Measurements from ENCODE around the gene PYROXD2. TPM values are rescaled to one million over a fixed set of nuclear protein-coding genes. Genes with fewer than 3 reads are reported as not detected.
"Not testable (repeated sequence)": the region's sequence is repeated elsewhere in the genome, so short reads cannot be mapped to it uniquely, and the experiment has no call there.

The PYROXD2 gene
- total RNA-seq, 1 donor from 2014 or later: 7.1 TPM

DNA sequence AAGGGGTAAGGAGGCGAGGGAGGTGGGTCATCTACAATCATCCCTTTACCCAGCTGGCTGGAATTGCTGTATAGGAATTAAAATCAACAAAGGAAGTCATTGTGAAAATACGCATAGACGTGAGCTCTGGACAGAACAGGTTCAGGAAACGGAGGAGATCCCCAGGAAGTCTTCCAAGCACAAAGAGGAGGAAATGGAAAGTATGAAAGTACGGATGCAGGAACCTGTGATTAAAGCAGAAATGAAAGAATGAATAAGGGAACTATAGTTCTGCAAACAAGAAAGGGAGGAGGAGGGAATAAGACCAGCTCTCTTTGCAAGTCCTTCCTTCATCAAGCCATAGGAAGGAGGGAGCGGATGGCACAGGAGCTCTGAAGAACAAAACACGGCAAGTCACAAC, 61.8 kb downstream of the PYROXD2 start:
- H3K27me3 ChIP-seq: no peaks in the 10 kb centered on the region

DNA sequence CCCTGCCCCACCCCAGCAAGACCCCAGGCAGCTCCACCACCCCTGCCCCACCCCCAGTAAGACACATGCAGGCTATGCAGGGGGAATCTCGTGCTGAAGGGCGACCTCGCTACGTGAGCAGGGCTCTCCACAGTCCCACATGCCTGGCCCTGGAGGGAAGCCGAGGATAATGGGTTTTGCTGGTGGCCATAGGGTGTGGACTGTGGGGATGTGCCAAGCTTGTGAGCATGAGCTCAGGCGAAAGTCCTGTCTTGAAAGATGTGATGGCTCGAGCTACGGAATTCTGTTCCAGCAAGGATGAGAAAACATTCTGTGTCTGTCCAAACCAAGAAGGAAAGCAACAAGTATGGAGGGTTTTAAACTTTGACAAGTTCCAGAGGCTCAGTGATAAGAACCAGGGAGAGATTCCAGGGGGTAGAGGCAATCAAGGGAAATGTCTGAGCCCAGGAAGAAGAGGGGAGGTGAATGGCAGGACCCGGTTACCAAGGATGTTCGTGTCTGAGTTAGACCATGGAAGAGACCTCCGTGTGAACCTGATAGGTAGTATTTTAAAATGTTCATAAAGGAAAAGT, 63.1 kb downstream of the PYROXD2 start:
- peaks cover 19% of the 10 kb centered on the region for H3K4me1 ChIP-seq
- H3K36me3 ChIP-seq: no peaks in the 10 kb centered on the region
- no peak for DNase-seq (ENCODE audit: extremely low spot score in 2 of 2)
- no peak overlapping the region for H3K27ac ChIP-seq
- H3K9me3 ChIP-seq: no peaks in the 10 kb centered on the region
- intact Hi-C loops (cut with DNase I): no loop called here
- TF ChIP-seq, protein P1, sequence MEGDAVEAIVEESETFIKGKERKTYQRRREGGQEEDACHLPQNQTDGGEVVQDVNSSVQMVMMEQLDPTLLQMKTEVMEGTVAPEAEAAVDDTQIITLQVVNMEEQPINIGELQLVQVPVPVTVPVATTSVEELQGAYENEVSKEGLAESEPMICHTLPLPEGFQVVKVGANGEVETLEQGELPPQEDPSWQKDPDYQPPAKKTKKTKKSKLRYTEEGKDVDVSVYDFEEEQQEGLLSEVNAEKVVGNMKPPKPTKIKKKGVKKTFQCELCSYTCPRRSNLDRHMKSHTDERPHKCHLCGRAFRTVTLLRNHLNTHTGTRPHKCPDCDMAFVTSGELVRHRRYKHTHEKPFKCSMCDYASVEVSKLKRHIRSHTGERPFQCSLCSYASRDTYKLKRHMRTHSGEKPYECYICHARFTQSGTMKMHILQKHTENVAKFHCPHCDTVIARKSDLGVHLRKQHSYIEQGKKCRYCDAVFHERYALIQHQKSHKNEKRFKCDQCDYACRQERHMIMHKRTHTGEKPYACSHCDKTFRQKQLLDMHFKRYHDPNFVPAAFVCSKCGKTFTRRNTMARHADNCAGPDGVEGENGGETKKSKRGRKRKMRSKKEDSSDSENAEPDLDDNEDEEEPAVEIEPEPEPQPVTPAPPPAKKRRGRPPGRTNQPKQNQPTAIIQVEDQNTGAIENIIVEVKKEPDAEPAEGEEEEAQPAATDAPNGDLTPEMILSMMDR (IDR thresholded peaks at IDR 0.05): no peak
- no peak for TF ChIP-seq POLR2A (IDR thresholded peaks at IDR 0.05)
- TF ChIP-seq POLR2AphosphoS5 (IDR thresholded peaks at IDR 0.05; ENCODE audit: insufficient read depth in 1 of 2, low read depth in 1 of 2): no peak
- H3K27me3 ChIP-seq: no peaks in the 10 kb centered on the region
- no peak overlapping the region for H3K4me3 ChIP-seq

More for the DNA sequence above, 61.8 kb downstream of the PYROXD2 start:
- DNase-seq (ENCODE audit: extremely low spot score in 2 of 2): no peak
- no peaks in the 10 kb centered on the region for H3K36me3 ChIP-seq
- intact Hi-C loops (cut with DNase I): no loop called here
- TF ChIP-seq POLR2A (IDR thresholded peaks at IDR 0.05): no peak
- H3K4me1 ChIP-seq: peaks cover 24% of the 10 kb centered on the region
- no peak overlapping the region for H3K4me3 ChIP-seq
- no peaks in the 10 kb centered on the region for H3K9me3 ChIP-seq
- H3K27ac ChIP-seq: no peak overlapping the region

DNA sequence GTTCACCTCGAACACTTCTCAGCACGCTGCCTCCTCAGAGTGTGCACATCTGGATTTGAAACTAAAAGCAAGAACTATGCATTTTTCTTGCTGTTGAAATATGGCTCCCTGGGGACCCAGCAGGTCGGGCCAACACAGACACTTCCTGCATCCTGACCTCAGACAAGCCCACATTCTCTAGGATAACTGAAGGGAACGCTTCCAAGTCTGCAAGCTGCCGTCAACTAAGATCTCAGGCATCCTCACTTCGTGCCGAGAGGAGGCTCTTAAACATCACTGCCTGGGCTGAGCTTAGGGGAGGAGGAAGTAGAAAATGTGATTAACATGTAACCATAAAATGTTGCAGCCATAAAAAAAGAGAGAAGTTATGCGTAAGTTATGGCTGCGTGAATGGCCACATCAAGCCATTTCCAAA, 65.5 kb downstream of the PYROXD2 start:
- DNase-seq (ENCODE audit: extremely low spot score in 2 of 2): peak in 1 of 2 donors; percentile 96
- Histone ChIP-seq H3K4me1 (peaks cover 30% of the 10 kb centered on the region), H3K4me3 (no peak overlapping the region), H3K9me3 (no peaks in the 10 kb centered on the region), H3K36me3 (no peaks in the 10 kb centered on the region), H3K27me3 (no peaks in the 10 kb centered on the region), H3K27ac (no peak overlapping the region)
- intact Hi-C loops (cut with DNase I): no loop called here
- TF ChIP-seq POLR2A (IDR thresholded peaks at IDR 0.05) (no peak), POLR2AphosphoS5 (IDR thresholded peaks at IDR 0.05; ENCODE audit: insufficient read depth in 1 of 2, low read depth in 1 of 2) (peak; percentile 30 to 43)
- TF ChIP-seq, protein P1 (IDR thresholded peaks at IDR 0.05): no peak

GRCh38 chr10:98346847-98347246, 68.1 kb downstream of the PYROXD2 start:
- Histone ChIP-seq H3K4me1 (peaks cover 30% of the 10 kb centered on the region), H3K4me3 (no peak overlapping the region), H3K36me3 (no peaks in the 10 kb centered on the region), H3K27me3 (no peaks in the 10 kb centered on the region), H3K27ac (no peak overlapping the region), H3K9me3 (no peaks in the 10 kb centered on the region)
- no peak for DNase-seq (ENCODE audit: extremely low spot score in 2 of 2)
- no peak for TF ChIP-seq POLR2AphosphoS5 (IDR thresholded peaks at IDR 0.05; ENCODE audit: insufficient read depth in 1 of 2, low read depth in 1 of 2)
- TF ChIP-seq POLR2A (IDR thresholded peaks at IDR 0.05): no peak
- TF ChIP-seq, protein P1 (IDR thresholded peaks at IDR 0.05): no peak
- intact Hi-C loops (cut with DNase I): no loop called here

DNA sequence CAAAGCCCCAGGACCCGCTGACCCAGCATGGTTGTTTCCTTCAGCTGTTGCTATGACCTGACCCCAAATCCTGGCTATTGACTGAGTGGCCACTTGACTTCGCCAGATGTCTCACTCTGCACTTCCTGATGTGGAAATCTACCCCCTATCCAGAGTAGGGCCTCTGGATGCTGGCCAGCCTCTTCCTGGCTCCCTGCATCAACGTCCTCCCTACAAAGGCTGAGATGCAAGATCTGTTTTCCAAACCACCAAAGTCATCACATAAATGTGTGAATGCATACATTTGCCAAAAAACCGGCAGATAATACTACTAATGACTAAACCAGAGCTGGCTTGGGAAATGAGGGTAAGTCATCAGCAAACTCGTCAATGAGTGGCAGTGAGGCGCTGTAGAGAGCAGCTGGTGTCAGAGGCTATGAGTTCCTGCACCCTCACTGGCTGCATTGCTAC, 70.4 kb downstream of the PYROXD2 start:
- no peaks in the 10 kb centered on the region for H3K27me3 ChIP-seq
- no peaks in the 10 kb centered on the region for H3K36me3 ChIP-seq
- peaks cover 30% of the 10 kb centered on the region for H3K4me1 ChIP-seq

GRCh38 chr10:98341701-98342100, 73.3 kb downstream of the PYROXD2 start:
- intact Hi-C loops (cut with DNase I); H3K36me3 ChIP-seq; H3K4me3 ChIP-seq; H3K27me3 ChIP-seq; DNase-seq (ENCODE audit: extremely low spot score in 2 of 2); H3K9me3 ChIP-seq; H3K27ac ChIP-seq: not testable (repeated sequence)
- peaks cover 25% of the 10 kb centered on the region for H3K4me1 ChIP-seq

More for the DNA sequence above, 70.4 kb downstream of the PYROXD2 start:
- no peaks in the 10 kb centered on the region for H3K9me3 ChIP-seq
- DNase-seq (ENCODE audit: extremely low spot score in 2 of 2): peak in 1 of 2 donors; percentile 96
- H3K27ac ChIP-seq: peak overlapping the region; percentile 1
- H3K4me3 ChIP-seq: no peak overlapping the region
- intact Hi-C loops (cut with DNase I): no loop called here
- TF ChIP-seq POLR2AphosphoS5 (IDR thresholded peaks at IDR 0.05; ENCODE audit: insufficient read depth in 1 of 2, low read depth in 1 of 2): peak; percentile 11 to 63
- TF ChIP-seq POLR2A (IDR thresholded peaks at IDR 0.05): no peak
